Memory B cell (primary cell): ENCODE measurements around the gene MAGI1.
"Not testable (repeated sequence)": the region's sequence is repeated elsewhere in the genome, so short reads cannot be mapped to it uniquely, and the experiment has no call there.

Source experiments
- ATAC-seq: fragments of 150-1000 bp; cut with Tn5 transposase; 2 replicates; pipeline ENCODE4 v1.10.0; 2021; ENCODE audit warnings: low read depth, mild to moderate bottlenecking, moderate library complexity
- DNase-seq, 2 donors: peaks; one replicate each; pipeline ENCODE4 v3.0.0; 2022; ENCODE audit warnings: low spot score in 2 of 2
- H3K27ac Mint-ChIP-seq: one replicate; pipeline ENCODE4 v1.8.0; 2022; ENCODE audit warnings: mild to moderate bottlenecking, moderate library complexity, mixed read lengths
- H3K27me3 Mint-ChIP-seq: one replicate; pipeline ENCODE4 v1.8.0; 2022; ENCODE audit warnings: mixed read lengths
- H3K36me3 Mint-ChIP-seq: one replicate; pipeline ENCODE4 v1.8.0; 2022; ENCODE audit warnings: mild to moderate bottlenecking, mixed read lengths
- H3K4me1 Mint-ChIP-seq: one replicate; pipeline ENCODE4 v1.8.0; 2022; ENCODE audit warnings: mixed read lengths
- H3K4me3 Mint-ChIP-seq: one replicate; pipeline ENCODE4 v1.8.0; 2022; ENCODE audit warnings: mild to moderate bottlenecking, moderate library complexity, mixed read lengths
- H3K9me3 Mint-ChIP-seq: one replicate; pipeline ENCODE4 v1.8.0; 2022; ENCODE audit warnings: mixed read lengths

MAGI1 gene

GRCh38 chr3:65556934-65557577, 481.7 kb downstream of the MAGI1 start:
- no peaks in the 10 kb centered on the region for H3K4me1 Mint-ChIP-seq
- DNase-seq (no peak), ATAC-seq (no peak)
- no peaks in the 10 kb centered on the region for H3K9me3 Mint-ChIP-seq
- no peaks in the 10 kb centered on the region for H3K36me3 Mint-ChIP-seq
- no peak overlapping the region for H3K27ac Mint-ChIP-seq
- no peak overlapping the region for H3K4me3 Mint-ChIP-seq
- H3K27me3 Mint-ChIP-seq: no peaks in the 10 kb centered on the region

GRCh38 chr3:65552434-65552833, 486.3 kb downstream of the MAGI1 start:
- no peak for DNase-seq
- no peaks in the 10 kb centered on the region for H3K9me3 Mint-ChIP-seq
- H3K4me3 Mint-ChIP-seq: no peak overlapping the region
- ATAC-seq: no peak
- no peaks in the 10 kb centered on the region for H3K27me3 Mint-ChIP-seq
- no peaks in the 10 kb centered on the region for H3K4me1 Mint-ChIP-seq
- H3K36me3 Mint-ChIP-seq: no peaks in the 10 kb centered on the region
- H3K27ac Mint-ChIP-seq: no peak overlapping the region

GRCh38 chr3:65551945-65552344, 486.8 kb downstream of the MAGI1 start:
- Mint-ChIP-seq H3K4me1 (no peaks in the 10 kb centered on the region), H3K9me3 (no peaks in the 10 kb centered on the region), H3K36me3 (no peaks in the 10 kb centered on the region), H3K4me3 (no peak overlapping the region), H3K27me3 (no peaks in the 10 kb centered on the region), H3K27ac (no peak overlapping the region)
- DNase-seq: no peak
- ATAC-seq: no peak

GRCh38 chr3:65550137-65550536, 488.6 kb downstream of the MAGI1 start:
- no peak overlapping the region for H3K4me3 Mint-ChIP-seq
- ATAC-seq (no peak), DNase-seq (no peak)
- no peak overlapping the region for H3K27ac Mint-ChIP-seq
- no peaks in the 10 kb centered on the region for H3K9me3 Mint-ChIP-seq
- H3K27me3 Mint-ChIP-seq: no peaks in the 10 kb centered on the region
- no peaks in the 10 kb centered on the region for H3K36me3 Mint-ChIP-seq
- H3K4me1 Mint-ChIP-seq: no peaks in the 10 kb centered on the region

GRCh38 chr3:65549626-65549959, 489.1 kb downstream of the MAGI1 start:
- no peak overlapping the region for H3K27ac Mint-ChIP-seq
- no peaks in the 10 kb centered on the region for H3K4me1 Mint-ChIP-seq
- ATAC-seq (no peak), DNase-seq (no peak)
- no peaks in the 10 kb centered on the region for H3K9me3 Mint-ChIP-seq
- no peaks in the 10 kb centered on the region for H3K36me3 Mint-ChIP-seq
- no peaks in the 10 kb centered on the region for H3K27me3 Mint-ChIP-seq
- H3K4me3 Mint-ChIP-seq: no peak overlapping the region

GRCh38 chr3:65548848-65549625, 489.7 kb downstream of the MAGI1 start:
- no peak overlapping the region for H3K27ac Mint-ChIP-seq
- no peaks in the 10 kb centered on the region for H3K27me3 Mint-ChIP-seq
- no peaks in the 10 kb centered on the region for H3K4me1 Mint-ChIP-seq
- H3K36me3 Mint-ChIP-seq: no peaks in the 10 kb centered on the region
- H3K9me3 Mint-ChIP-seq: no peaks in the 10 kb centered on the region
- ATAC-seq (no peak), DNase-seq (no peak)
- H3K4me3 Mint-ChIP-seq: no peak overlapping the region

- ATAC-seq (no peak), DNase-seq (no peak)
- Mint-ChIP-seq H3K27ac (no peak overlapping the region), H3K27me3 (no peaks in the 10 kb centered on the region), H3K36me3 (no peaks in the 10 kb centered on the region), H3K4me3 (no peak overlapping the region), H3K9me3 (peaks cover 2% of the 10 kb centered on the region), H3K4me1 (no peaks in the 10 kb centered on the region)
Measured at GRCh38 chr3:65545429-65545828, 493.3 kb downstream of the MAGI1 start.

GRCh38 chr3:65543391-65543790, 495.3 kb downstream of the MAGI1 start:
- not testable (repeated sequence) for DNase-seq, H3K36me3 Mint-ChIP-seq, H3K4me3 Mint-ChIP-seq, H3K4me1 Mint-ChIP-seq, ATAC-seq, H3K9me3 Mint-ChIP-seq, H3K27me3 Mint-ChIP-seq, H3K27ac Mint-ChIP-seq

- no peak for ATAC-seq
- Mint-ChIP-seq H3K27ac (no peak overlapping the region), H3K27me3 (no peaks in the 10 kb centered on the region), H3K9me3 (peaks cover 2% of the 10 kb centered on the region), H3K36me3 (no peaks in the 10 kb centered on the region), H3K4me3 (no peak overlapping the region), H3K4me1 (no peaks in the 10 kb centered on the region)
- no peak for DNase-seq
Measured at GRCh38 chr3:65540666-65541065, 498.1 kb downstream of the MAGI1 start.

GRCh38 chr3:65539616-65540015, 499.1 kb downstream of the MAGI1 start:
- H3K4me1 Mint-ChIP-seq: no peaks in the 10 kb centered on the region
- DNase-seq (no peak), ATAC-seq (no peak)
- no peaks in the 10 kb centered on the region for H3K27me3 Mint-ChIP-seq
- H3K4me3 Mint-ChIP-seq: no peak overlapping the region
- H3K36me3 Mint-ChIP-seq: no peaks in the 10 kb centered on the region
- H3K27ac Mint-ChIP-seq: no peak overlapping the region
- H3K9me3 Mint-ChIP-seq: peaks cover 2% of the 10 kb centered on the region

GRCh38 chr3:65538101-65538500, 500.6 kb downstream of the MAGI1 start:
- Mint-ChIP-seq H3K9me3 (peaks cover 2% of the 10 kb centered on the region), H3K27me3 (no peaks in the 10 kb centered on the region), H3K4me3 (no peak overlapping the region), H3K36me3 (no peaks in the 10 kb centered on the region), H3K4me1 (no peaks in the 10 kb centered on the region), H3K27ac (no peak overlapping the region)
- ATAC-seq (no peak), DNase-seq (no peak)

GRCh38 chr3:65537109-65537508, 501.6 kb downstream of the MAGI1 start:
- H3K9me3 Mint-ChIP-seq: no peaks in the 10 kb centered on the region
- H3K27ac Mint-ChIP-seq: no peak overlapping the region
- no peak overlapping the region for H3K4me3 Mint-ChIP-seq
- no peaks in the 10 kb centered on the region for H3K36me3 Mint-ChIP-seq
- DNase-seq (no peak), ATAC-seq (no peak)
- H3K27me3 Mint-ChIP-seq: no peaks in the 10 kb centered on the region
- no peaks in the 10 kb centered on the region for H3K4me1 Mint-ChIP-seq

- Mint-ChIP-seq H3K4me3 (no peak overlapping the region), H3K4me1 (no peaks in the 10 kb centered on the region), H3K27me3 (no peaks in the 10 kb centered on the region), H3K36me3 (no peaks in the 10 kb centered on the region), H3K27ac (no peak overlapping the region), H3K9me3 (peaks cover 2% of the 10 kb centered on the region)
- ATAC-seq (no peak), DNase-seq (no peak)
Measured at GRCh38 chr3:65535260-65535659, 503.5 kb downstream of the MAGI1 start.

GRCh38 chr3:65534805-65535204, 503.9 kb downstream of the MAGI1 start:
- Mint-ChIP-seq H3K4me1 (no peaks in the 10 kb centered on the region), H3K27ac (no peak overlapping the region), H3K27me3 (no peaks in the 10 kb centered on the region), H3K4me3 (no peak overlapping the region), H3K36me3 (no peaks in the 10 kb centered on the region), H3K9me3 (peaks cover 2% of the 10 kb centered on the region)
- no peak for ATAC-seq
- no peak for DNase-seq

- Mint-ChIP-seq H3K27me3 (no peaks in the 10 kb centered on the region), H3K4me3 (no peak overlapping the region), H3K9me3 (peaks cover 2% of the 10 kb centered on the region), H3K36me3 (no peaks in the 10 kb centered on the region), H3K27ac (no peak overlapping the region), H3K4me1 (no peaks in the 10 kb centered on the region)
- ATAC-seq (no peak), DNase-seq (no peak)
Measured at GRCh38 chr3:65532749-65533148, 506.0 kb downstream of the MAGI1 start.
